SK-N-MC (cell line): ENCODE measurements around the gene ITSN2.

Experiments used
- DNase-seq: peaks from one replicate; pipeline ENCODE4 v3.0.0-alpha.2; 2011; ENCODE audit warnings: low read depth, low spot score
- H3K27ac ChIP-seq: fragments of 200-600 bp; sonication (generic); 2 replicates; pipeline ENCODE4 v1.5.1; 2016; ENCODE audit warnings: mixed run types
- H3K36me3 ChIP-seq: fragments of 200-600 bp; sonication (generic); 2 replicates; pipeline ENCODE4 v1.6.1; 2017; ENCODE audit warnings: antibody characterized with exemption, low read length, mixed read lengths; ENCODE audit not compliant: insufficient read depth
- H3K4me3 ChIP-seq: fragments of 200-600 bp; sonication (generic); 2 replicates; pipeline ENCODE4 v1.5.1; 2016
- H3K9ac ChIP-seq: fragments of 200-600 bp; sonication (generic); 2 replicates; pipeline ENCODE4 v1.8.0; 2017; ENCODE audit warnings: mixed run types, mixed read lengths; ENCODE audit not compliant: insufficient read length
- H3K9me3 ChIP-seq: fragments of 200-600 bp; sonication (generic); 2 replicates; pipeline ENCODE4 v1.6.1; 2017; ENCODE audit warnings: low read depth, mild to moderate bottlenecking, antibody characterized with exemption, low read length, moderate library complexity, mixed read lengths
- EZH2 ChIP-seq: fragments of 200-600 bp; sonication (generic); IDR thresholded peaks from one replicate; pipeline ENCODE4 v1.6.1; 2017; ENCODE audit warnings: antibody characterized with exemption
- FOXP2 ChIP-seq: optimal IDR thresholded peaks from 2 replicates; pipeline ENCODE3; 2011; ENCODE audit warnings: mild to moderate bottlenecking, moderate library complexity; ENCODE audit not compliant: insufficient read depth; ENCODE audit errors: extremely low read length, control extremely low read depth
- POLR2AphosphoS5 ChIP-seq: IDR thresholded peaks from 2 replicates; pipeline ENCODE4 v1.6.1; 2012; ENCODE audit warnings: mild to moderate bottlenecking, low read depth, low read length, borderline replicate concordance

ITSN2 gene

GRCh38 chr2:24211408-24211807, 148.9 kb downstream of the ITSN2 start:
- DNase-seq: no peak
- Histone ChIP-seq H3K9ac (no peak overlapping the region), H3K27ac (no peak overlapping the region), H3K4me3 (no peak overlapping the region), H3K36me3 (no peaks in the 10 kb centered on the region), H3K9me3 (no peaks in the 10 kb centered on the region)
- TF ChIP-seq EZH2 (no peak), POLR2AphosphoS5 (no peak), FOXP2 (no peak)

DNA sequence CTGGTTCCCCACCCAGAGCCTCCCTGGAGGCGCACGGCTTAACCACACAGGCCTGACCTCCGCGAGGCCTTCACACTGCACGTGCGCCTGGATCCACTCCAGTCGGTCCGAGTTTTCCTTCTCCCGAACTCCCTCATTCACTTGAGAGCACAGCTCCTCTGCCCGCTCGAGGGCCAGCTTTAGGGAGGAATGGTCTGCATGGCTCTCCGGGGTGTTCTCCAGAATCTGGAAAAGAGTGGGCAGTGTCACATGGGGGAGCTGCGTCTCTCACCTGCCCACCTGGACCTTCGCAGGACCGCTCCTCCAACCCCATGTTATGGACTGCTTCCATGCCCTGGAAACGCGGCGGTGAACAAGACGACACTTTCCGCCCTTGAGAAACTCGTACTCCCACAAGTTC, 149.6 kb downstream of the ITSN2 start:
- no peaks in the 10 kb centered on the region for H3K9me3 ChIP-seq
- DNase-seq: no peak
- H3K27ac ChIP-seq: no peak overlapping the region
- H3K36me3 ChIP-seq: no peaks in the 10 kb centered on the region
- no peak overlapping the region for H3K9ac ChIP-seq
- H3K4me3 ChIP-seq: no peak overlapping the region
- TF ChIP-seq EZH2 (no peak), POLR2AphosphoS5 (no peak), FOXP2 (no peak)

- TF ChIP-seq POLR2AphosphoS5 (no peak), FOXP2 (no peak), EZH2 (no peak)
- H3K4me3 ChIP-seq: peak overlapping the region; percentile 37; the same call in 1 of the 2 replicates
- H3K36me3 ChIP-seq: no peaks in the 10 kb centered on the region
- peak overlapping the region; percentile 81 for H3K27ac ChIP-seq
- DNase-seq: no peak
- H3K9me3 ChIP-seq: no peaks in the 10 kb centered on the region
- H3K9ac ChIP-seq: peak overlapping the region; percentile 64
These were observed 150.3 kb downstream of the ITSN2 start for GRCh38 chr2:24210106-24210455.

DNA sequence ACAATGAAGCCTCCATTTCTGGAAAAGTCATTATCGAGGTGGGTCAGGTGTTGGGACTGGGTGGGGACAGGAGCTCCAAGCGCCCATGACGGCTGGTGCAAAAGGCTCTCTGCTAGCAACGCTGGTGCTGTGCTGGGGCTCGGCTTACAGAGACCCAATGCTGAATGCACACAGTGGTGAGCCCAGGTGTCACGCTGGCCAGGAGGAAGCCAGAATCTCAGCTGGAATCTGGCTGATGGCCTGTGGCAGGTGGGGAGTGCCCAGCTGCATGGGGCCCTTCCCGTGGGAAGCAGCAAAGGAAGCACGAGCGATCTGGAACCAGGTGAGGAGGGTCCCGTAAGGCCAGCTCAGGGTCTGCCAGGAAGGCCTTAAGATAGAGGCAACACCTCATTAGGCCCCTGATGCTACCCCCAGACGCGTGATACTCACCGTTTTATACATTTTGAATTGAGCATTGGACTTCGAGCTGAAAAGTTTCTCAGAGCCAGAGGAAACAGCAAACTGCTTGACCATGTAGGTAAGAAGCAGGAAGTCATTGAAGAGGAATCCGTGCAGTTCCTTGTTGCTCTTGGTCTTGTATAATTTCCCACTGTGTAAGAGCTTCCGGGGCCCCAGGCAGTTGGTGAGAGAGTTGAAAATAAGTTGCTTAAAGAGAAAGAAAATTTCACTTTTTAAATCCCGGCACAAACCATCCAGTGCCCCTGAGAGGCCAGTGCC, 150.8 kb downstream of the ITSN2 start:
- H3K9me3 ChIP-seq: no peaks in the 10 kb centered on the region
- H3K27ac ChIP-seq: peak overlapping the region; percentile 81
- no peak for TF ChIP-seq EZH2
- TF ChIP-seq POLR2AphosphoS5: no peak
- TF ChIP-seq FOXP2: no peak
- H3K36me3 ChIP-seq: no peaks in the 10 kb centered on the region
- H3K4me3 ChIP-seq: peak overlapping the region; percentile 37; the same call in 1 of the 2 replicates
- peak; percentile 52 for DNase-seq
- peak overlapping the region; percentile 64 for H3K9ac ChIP-seq

DNA sequence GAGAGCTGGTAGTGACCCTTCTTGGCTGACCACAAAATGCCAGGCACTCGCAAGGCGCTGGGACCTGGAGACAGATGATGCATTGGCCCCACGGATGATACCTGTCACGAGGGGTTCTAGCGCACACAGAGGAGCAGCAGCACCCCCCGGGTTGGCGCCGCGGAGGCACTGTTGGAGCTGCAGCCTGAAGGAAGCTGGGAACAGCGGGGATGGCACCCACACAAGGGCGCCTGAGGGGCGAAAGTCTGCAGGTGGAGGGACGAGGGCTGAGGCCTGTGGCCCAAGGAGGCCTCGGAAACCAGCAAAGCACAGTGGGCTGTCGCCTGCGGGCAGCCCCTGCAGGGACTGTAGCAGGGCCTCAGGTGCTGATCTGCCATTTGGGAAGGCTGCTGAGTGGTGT, 151.8 kb downstream of the ITSN2 start:
- Histone ChIP-seq H3K27ac (no peak overlapping the region), H3K9ac (no peak overlapping the region)

GRCh38 chr2:24207359-24207758, 153.0 kb downstream of the ITSN2 start:
- Histone ChIP-seq H3K4me3 (no peak overlapping the region), H3K9me3 (no peaks in the 10 kb centered on the region), H3K27ac (no peak overlapping the region), H3K9ac (no peak overlapping the region), H3K36me3 (no peaks in the 10 kb centered on the region)
- no peak for DNase-seq
- no peak for TF ChIP-seq EZH2
- TF ChIP-seq FOXP2: no peak
- TF ChIP-seq POLR2AphosphoS5: no peak

More for the DNA sequence above, 151.8 kb downstream of the ITSN2 start:
- no peaks in the 10 kb centered on the region for H3K36me3 ChIP-seq
- no peak for TF ChIP-seq POLR2AphosphoS5
- no peak for TF ChIP-seq EZH2
- no peak for TF ChIP-seq FOXP2
- no peaks in the 10 kb centered on the region for H3K9me3 ChIP-seq
- H3K4me3 ChIP-seq: no peak overlapping the region
- no peak for DNase-seq

- no peak for DNase-seq
- no peak for TF ChIP-seq EZH2
- TF ChIP-seq FOXP2: no peak
- TF ChIP-seq POLR2AphosphoS5: no peak
- H3K9ac ChIP-seq: no peak overlapping the region
- no peak overlapping the region for H3K4me3 ChIP-seq
- H3K27ac ChIP-seq: no peak overlapping the region
- no peaks in the 10 kb centered on the region for H3K36me3 ChIP-seq
- H3K9me3 ChIP-seq: no peaks in the 10 kb centered on the region
These were observed 153.6 kb downstream of the ITSN2 start for GRCh38 chr2:24206714-24207113.

DNA sequence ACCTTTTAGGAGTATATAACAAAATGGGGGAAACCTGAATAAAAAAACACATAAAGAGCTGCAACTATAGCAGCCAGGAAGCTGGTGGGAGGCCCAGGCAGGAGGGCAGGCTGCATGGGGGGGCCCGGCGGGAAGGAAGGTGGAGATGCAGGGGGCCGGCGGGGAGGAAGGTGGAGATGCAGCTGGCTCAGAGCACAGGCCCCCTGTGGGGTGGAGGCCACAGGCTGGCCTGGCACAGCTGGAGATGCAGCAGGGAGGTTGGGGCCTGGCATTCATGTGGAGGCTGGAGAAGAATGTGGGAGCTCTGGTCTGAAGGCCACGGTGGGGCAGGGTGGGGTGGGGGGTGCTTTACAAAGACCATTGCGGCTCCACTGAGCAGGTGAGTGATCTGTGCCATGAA, 154.1 kb downstream of the ITSN2 start:
- Histone ChIP-seq H3K27ac (no peak overlapping the region), H3K9ac (no peak overlapping the region), H3K36me3 (no peaks in the 10 kb centered on the region), H3K9me3 (no peaks in the 10 kb centered on the region), H3K4me3 (no peak overlapping the region)
- TF ChIP-seq EZH2 (no peak), FOXP2 (no peak)
- no peak for DNase-seq

GRCh38 chr2:24205131-24205530, 155.2 kb downstream of the ITSN2 start:
- Histone ChIP-seq H3K4me3 (no peak overlapping the region), H3K36me3 (no peaks in the 10 kb centered on the region), H3K27ac (no peak overlapping the region), H3K9me3 (no peaks in the 10 kb centered on the region), H3K9ac (no peak overlapping the region)
- TF ChIP-seq POLR2AphosphoS5 (no peak), FOXP2 (no peak), EZH2 (no peak)
- no peak for DNase-seq
